ENCODE results near the gene SLC35E4.

The SLC35E4 gene

DNA sequence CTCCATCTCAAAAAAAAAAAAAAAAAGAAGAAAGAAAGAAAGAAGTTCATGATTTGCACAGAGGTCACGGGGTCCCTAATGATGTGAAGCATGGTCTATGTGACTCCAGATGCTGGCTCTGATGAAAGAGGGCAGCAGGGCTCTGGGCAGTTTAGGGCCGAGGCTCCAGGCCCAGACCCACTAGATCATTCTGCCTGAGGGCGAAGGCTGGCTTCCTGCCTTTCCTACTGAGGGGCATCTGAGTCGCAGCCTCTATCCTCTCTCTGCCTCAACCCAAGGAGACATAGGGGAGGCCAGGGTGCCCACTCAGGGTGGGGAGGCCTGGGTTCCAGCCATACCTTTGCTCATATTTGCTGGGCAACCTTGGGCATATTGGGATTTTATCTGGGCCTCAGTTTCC lies 4.8 kb downstream of the SLC35E4 start:
- Histone ChIP-seq H3K27ac (no peak overlapping the region), H3K4me3 (ENCODE audit: low read depth, low read length) (no peak overlapping the region), H3K36me3 (replicated peaks) (no peaks in the 10 kb centered on the region), H3K27me3 (replicated peaks) (no peaks in the 10 kb centered on the region)
- in situ Hi-C loops (cut with HindIII; ENCODE audit: low pct_ligation_motif_present, low sequenced_read_pairs), result no loop called here
- DNase-seq, result no peak
- TF ChIP-seq, protein P1, sequence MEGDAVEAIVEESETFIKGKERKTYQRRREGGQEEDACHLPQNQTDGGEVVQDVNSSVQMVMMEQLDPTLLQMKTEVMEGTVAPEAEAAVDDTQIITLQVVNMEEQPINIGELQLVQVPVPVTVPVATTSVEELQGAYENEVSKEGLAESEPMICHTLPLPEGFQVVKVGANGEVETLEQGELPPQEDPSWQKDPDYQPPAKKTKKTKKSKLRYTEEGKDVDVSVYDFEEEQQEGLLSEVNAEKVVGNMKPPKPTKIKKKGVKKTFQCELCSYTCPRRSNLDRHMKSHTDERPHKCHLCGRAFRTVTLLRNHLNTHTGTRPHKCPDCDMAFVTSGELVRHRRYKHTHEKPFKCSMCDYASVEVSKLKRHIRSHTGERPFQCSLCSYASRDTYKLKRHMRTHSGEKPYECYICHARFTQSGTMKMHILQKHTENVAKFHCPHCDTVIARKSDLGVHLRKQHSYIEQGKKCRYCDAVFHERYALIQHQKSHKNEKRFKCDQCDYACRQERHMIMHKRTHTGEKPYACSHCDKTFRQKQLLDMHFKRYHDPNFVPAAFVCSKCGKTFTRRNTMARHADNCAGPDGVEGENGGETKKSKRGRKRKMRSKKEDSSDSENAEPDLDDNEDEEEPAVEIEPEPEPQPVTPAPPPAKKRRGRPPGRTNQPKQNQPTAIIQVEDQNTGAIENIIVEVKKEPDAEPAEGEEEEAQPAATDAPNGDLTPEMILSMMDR (IDR thresholded peaks at IDR 0.05; ENCODE audit: low read depth, low read length, missing control alignments), result no peak

DNA sequence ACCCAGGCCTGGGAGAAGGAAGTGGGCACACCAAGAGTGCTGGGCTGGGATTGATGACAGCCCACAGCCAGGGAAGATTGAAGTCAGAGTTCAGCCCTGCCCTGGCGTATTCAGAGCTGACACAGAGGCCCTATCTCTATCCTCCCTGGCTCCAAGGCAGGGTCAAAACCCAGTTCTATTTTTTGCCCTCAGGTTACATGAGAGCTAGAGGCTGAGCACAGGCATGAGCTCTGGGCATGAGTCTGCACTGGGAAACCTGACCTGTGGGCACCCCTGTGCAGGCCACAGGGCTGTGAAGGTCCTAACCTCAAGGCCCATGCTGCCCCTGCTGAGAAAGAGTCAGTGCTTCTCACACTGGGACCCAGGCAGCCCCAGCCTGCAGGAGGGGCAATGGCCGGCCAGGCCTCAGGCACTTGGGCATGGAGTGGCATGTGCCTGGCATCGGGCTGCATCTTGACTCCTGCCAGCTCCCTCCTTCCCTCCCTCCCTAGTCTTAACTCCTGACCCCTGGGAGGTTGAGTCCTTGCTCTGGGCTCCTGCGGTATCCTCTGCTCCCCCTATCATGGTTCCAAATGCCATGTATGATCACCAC lies 5.4 kb downstream of the SLC35E4 start:
- Histone ChIP-seq H3K27ac (no peak overlapping the region), H3K4me3 (ENCODE audit: low read depth, low read length) (no peak overlapping the region), H3K27me3 (replicated peaks) (no peaks in the 10 kb centered on the region), H3K36me3 (replicated peaks) (no peaks in the 10 kb centered on the region)
- no peak for DNase-seq
- TF ChIP-seq, protein P1 (IDR thresholded peaks at IDR 0.05; ENCODE audit: low read depth, low read length, missing control alignments), result no peak
- in situ Hi-C loops (cut with HindIII; ENCODE audit: low pct_ligation_motif_present, low sequenced_read_pairs), result no loop called here

DNA sequence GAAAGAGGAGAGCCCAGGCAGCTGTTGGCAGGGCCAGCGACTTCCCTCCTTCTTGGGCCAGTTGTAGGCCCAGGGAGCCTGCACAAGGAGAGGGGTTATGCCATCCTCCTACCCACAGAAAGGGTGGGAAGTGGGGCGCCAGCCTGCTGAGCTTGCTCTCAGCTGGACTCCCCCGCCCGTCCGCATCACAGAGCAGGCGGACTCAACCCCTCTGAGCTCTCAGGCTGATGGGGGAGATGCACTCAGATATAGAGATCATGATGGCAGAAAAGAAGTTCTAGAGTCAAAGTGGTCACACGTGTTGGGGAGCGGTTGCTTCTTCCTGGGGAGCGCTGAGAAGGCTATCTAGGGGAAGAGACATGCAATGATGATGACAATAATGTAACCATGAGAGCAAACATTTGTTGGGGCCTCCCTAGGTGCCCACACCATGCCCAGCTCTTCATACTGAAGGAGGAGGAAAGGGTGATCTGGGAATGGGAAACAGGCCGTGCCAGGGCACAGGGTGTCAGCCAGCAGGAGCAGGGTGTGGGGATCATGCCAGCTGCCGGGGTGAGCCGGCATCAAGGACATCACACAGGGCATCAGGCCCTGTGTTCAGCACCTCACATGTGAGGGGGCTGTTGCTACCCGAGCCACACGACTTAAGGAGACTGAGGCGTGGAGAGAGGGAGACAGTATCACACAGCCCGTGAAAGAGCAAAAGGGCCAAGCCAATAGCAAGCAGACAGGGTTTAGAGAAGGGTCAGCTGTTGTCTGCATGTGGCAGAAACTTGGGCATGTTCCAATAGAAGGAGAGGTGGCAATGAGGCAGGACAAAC lies 7.7 kb downstream of the SLC35E4 start:
- no peak overlapping the region for H3K27ac ChIP-seq
- H3K27me3 ChIP-seq (replicated peaks), result no peaks in the 10 kb centered on the region
- no peak overlapping the region for H3K4me3 ChIP-seq (ENCODE audit: low read depth, low read length)
- TF ChIP-seq, protein P1 (IDR thresholded peaks at IDR 0.05; ENCODE audit: low read depth, low read length, missing control alignments), result no peak
- no peaks in the 10 kb centered on the region for H3K36me3 ChIP-seq (replicated peaks)
- no peak for DNase-seq
- in situ Hi-C loops (cut with HindIII; ENCODE audit: low pct_ligation_motif_present, low sequenced_read_pairs), result no loop called here

DNA sequence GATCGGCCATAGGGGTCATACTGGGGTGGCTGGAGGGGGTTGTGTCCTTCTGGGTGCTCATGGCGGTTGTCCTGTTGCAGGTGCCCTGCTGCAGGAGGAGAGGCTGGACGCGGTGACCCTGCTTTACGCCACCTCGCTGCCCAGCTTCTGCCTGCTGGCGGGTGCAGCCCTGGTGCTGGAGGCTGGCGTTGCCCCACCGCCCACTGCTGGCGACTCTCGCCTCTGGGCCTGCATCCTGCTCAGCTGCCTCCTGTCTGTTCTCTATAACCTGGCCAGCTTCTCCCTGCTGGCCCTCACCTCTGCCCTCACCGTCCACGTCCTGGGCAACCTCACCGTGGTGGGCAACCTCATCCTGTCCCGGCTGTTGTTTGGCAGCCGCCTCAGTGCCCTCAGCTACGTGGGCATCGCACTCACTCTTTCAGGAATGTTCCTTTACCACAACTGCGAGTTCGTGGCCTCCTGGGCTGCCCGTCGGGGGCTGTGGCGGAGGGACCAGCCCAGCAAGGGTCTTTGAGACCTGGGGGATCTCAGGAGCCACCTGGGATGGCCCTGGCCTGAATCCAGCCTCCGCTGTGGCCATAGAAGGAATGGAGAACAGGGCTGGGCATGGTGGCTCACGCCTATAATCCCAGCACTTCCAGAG lies 11.1 kb downstream of the SLC35E4 start:
- TF ChIP-seq, protein P1 (IDR thresholded peaks at IDR 0.05; ENCODE audit: low read depth, low read length, missing control alignments), result no peak
- Histone ChIP-seq H3K27me3 (replicated peaks) (no peaks in the 10 kb centered on the region), H3K36me3 (replicated peaks) (no peaks in the 10 kb centered on the region), H3K4me3 (ENCODE audit: low read depth, low read length) (no peak overlapping the region), H3K27ac (no peak overlapping the region)
- DNase-seq, result no peak
- in situ Hi-C loops (cut with HindIII; ENCODE audit: low pct_ligation_motif_present, low sequenced_read_pairs), result no loop called here

DNA sequence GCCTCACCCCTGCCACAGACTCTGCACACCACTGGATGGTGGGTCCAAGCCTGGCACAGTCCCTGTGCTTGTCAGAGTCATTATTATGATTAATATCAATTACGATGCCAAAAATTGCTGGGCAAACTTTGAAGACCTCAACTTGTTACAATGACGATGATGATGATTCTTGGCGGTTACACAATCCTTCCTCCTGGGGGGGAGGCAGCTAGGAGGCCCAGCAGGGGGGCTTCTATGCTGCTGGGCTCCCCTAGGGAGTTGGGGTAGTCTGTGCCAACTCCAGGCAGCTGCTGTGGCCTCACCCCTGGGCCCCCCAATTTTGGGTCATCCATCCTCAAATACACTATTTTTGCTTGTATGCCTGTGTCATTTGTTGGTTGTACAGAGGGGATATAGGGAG lies 12.0 kb downstream of the SLC35E4 start:
- no peak overlapping the region for H3K4me3 ChIP-seq (ENCODE audit: low read depth, low read length)
- H3K36me3 ChIP-seq (replicated peaks), result no peaks in the 10 kb centered on the region
- DNase-seq, result no peak
- no peaks in the 10 kb centered on the region for H3K27me3 ChIP-seq (replicated peaks)
- TF ChIP-seq, protein P1 (IDR thresholded peaks at IDR 0.05; ENCODE audit: low read depth, low read length, missing control alignments), result no peak
- in situ Hi-C loops (cut with HindIII; ENCODE audit: low pct_ligation_motif_present, low sequenced_read_pairs), result no loop called here
- no peak overlapping the region for H3K27ac ChIP-seq
